GM19023 (cell line): Measurements from ENCODE around the gene MAGEA4.
"Not testable (repeated sequence)": the region's sequence is repeated elsewhere in the genome, so short reads cannot be mapped to it uniquely, and the experiment has no call there.

Experiments
- ATAC-seq: cut with Tn5 transposase; IDR thresholded peaks from one replicate; pipeline ENCODE4 v1.9.1; 2021; ENCODE audit warnings: mild to moderate bottlenecking, moderate library complexity; ENCODE audit not compliant: unreplicated experiment

The MAGEA4 gene

GRCh38 chrX:151912780-151913179 is at the start of gene MAGEA4:
MAGEA4 (plus strand) TSS chrX:151912889; CDS start chrX:151923665, 10,776 bp downstream.
- ATAC-seq = no peak

- no peak for ATAC-seq
Observed at GRCh38 chrX:151870602-151871001, 42.1 kb upstream of the MAGEA4 start.

GRCh38 chrX:151871244-151871643 is 41.4 kb upstream of the MAGEA4 start:
- ATAC-seq = no peak

GRCh38 chrX:151873096-151873495 is 39.6 kb upstream of the MAGEA4 start:
- no peak for ATAC-seq

GRCh38 chrX:151875270-151876026 is 37.2 kb upstream of the MAGEA4 start:
- no peak for ATAC-seq

GRCh38 chrX:151878574-151878973 is 34.1 kb upstream of the MAGEA4 start:
- ATAC-seq = no peak

GRCh38 chrX:151879856-151880255 is 32.8 kb upstream of the MAGEA4 start:
- ATAC-seq = no peak

GRCh38 chrX:151880895-151881294 is 31.8 kb upstream of the MAGEA4 start:
- ATAC-seq = no peak

GRCh38 chrX:151889421-151889820 is 23.3 kb upstream of the MAGEA4 start:
- ATAC-seq = no peak

GRCh38 chrX:151896734-151897474 is 15.8 kb upstream of the MAGEA4 start:
- no peak for ATAC-seq

- ATAC-seq = no peak
Observed at GRCh38 chrX:151899622-151900021, 13.1 kb upstream of the MAGEA4 start.

- no peak for ATAC-seq
Observed at GRCh38 chrX:151901826-151902225, 10.9 kb upstream of the MAGEA4 start.

GRCh38 chrX:151902813-151903591 is 9.7 kb upstream of the MAGEA4 start:
- no peak for ATAC-seq

- no peak for ATAC-seq
Observed at GRCh38 chrX:151904989-151905388, 7.7 kb upstream of the MAGEA4 start.

- ATAC-seq = no peak
Observed at GRCh38 chrX:151912221-151912620, 468 bp upstream of the MAGEA4 start.

GRCh38 chrX:151918736-151919135 is 6.0 kb downstream of the MAGEA4 start:
- not testable (repeated sequence) for ATAC-seq

GRCh38 chrX:151919610-151920009 is 6.9 kb downstream of the MAGEA4 start:
- no peak for ATAC-seq

- ATAC-seq = no peak
Observed at GRCh38 chrX:151920101-151920500, 7.4 kb downstream of the MAGEA4 start.

- no peak for ATAC-seq
Observed at GRCh38 chrX:151920530-151920929, 7.8 kb downstream of the MAGEA4 start.

GRCh38 chrX:151921292-151921691 is 8.6 kb downstream of the MAGEA4 start:
- ATAC-seq = no peak

GRCh38 chrX:151921866-151922265 is 9.2 kb downstream of the MAGEA4 start:
- ATAC-seq = no peak
